NCI-H446 (cell line): ENCODE data around the gene CATSPER1.
"Not testable (repeated sequence)": the region's sequence is repeated elsewhere in the genome, so short reads cannot be mapped to it uniquely, and the experiment has no call there.

Experiments used
- DNase-seq, 2 experiments: peaks; one replicate each; lab custom pipeline; 2025; lab: John Stamatoyannopoulos, UW

The CATSPER1 gene

GRCh38 chr11:66020618-66021357, 5.5 kb downstream of the CATSPER1 start:
- DNase-seq: no peak

- no peak for DNase-seq
Measured at GRCh38 chr11:66020212-66020611, 6.1 kb downstream of the CATSPER1 start.

- DNase-seq: no peak
Measured at GRCh38 chr11:66017321-66017720, 9.0 kb downstream of the CATSPER1 start.

- no peak for DNase-seq
Measured at GRCh38 chr11:66016793-66017177, 9.5 kb downstream of the CATSPER1 start.

GRCh38 chr11:66015936-66016792, 10.1 kb downstream of the CATSPER1 start:
- peak in 1 of 2 experiments; percentile 46 for DNase-seq

- peak in 1 of 2 experiments; percentile 45 for DNase-seq
Measured at GRCh38 chr11:66015454-66015881, 10.8 kb downstream of the CATSPER1 start.

- DNase-seq: no peak
Measured at GRCh38 chr11:66014804-66015453, 11.3 kb downstream of the CATSPER1 start.

- DNase-seq: no peak
Measured at GRCh38 chr11:66013762-66014100, 12.5 kb downstream of the CATSPER1 start.

- DNase-seq: no peak
Measured at GRCh38 chr11:66012946-66013761, 13.1 kb downstream of the CATSPER1 start.

- DNase-seq: no peak
Measured at GRCh38 chr11:66012371-66012945, 13.8 kb downstream of the CATSPER1 start.

- no peak for DNase-seq
Measured at GRCh38 chr11:66011785-66012303, 14.4 kb downstream of the CATSPER1 start, which contains the start of gene CST6. Gene CST6, plus strand, starts transcription at chr11:66012008. Its CDS starts 37 bp downstream, at chr11:66012045.

GRCh38 chr11:66011239-66011784, 15.0 kb downstream of the CATSPER1 start:
- DNase-seq: no peak

- not testable (repeated sequence) for DNase-seq
Measured at GRCh38 chr11:66010036-66010435, 16.2 kb downstream of the CATSPER1 start.

- no peak for DNase-seq
Measured at GRCh38 chr11:66008468-66009101, 17.7 kb downstream of the CATSPER1 start.

- DNase-seq: no peak
Measured at GRCh38 chr11:66008095-66008467, 18.2 kb downstream of the CATSPER1 start.

GRCh38 chr11:66007201-66007634, 19.1 kb downstream of the CATSPER1 start:
- DNase-seq: no peak

GRCh38 chr11:66006891-66007176, 19.4 kb downstream of the CATSPER1 start:
- no peak for DNase-seq

- no peak for DNase-seq
Measured at GRCh38 chr11:66006134-66006890, 20.0 kb downstream of the CATSPER1 start.

- DNase-seq: no peak
Measured at GRCh38 chr11:66004186-66004585, 22.1 kb downstream of the CATSPER1 start.

GRCh38 chr11:66003291-66003690, 23.0 kb downstream of the CATSPER1 start:
- no peak for DNase-seq
